Prostate gland (tissue), 2 donors: ENCODE results near the gene CSNK1A1L. TPM values are rescaled to one million over a fixed set of nuclear protein-coding genes. Genes with fewer than 3 reads are reported as not detected.

Experiments
- DNase-seq: peaks from one replicate; pipeline ENCODE4 v3.0.0-alpha.2; 2019; ENCODE audit warnings: low spot score
- H3K27ac ChIP-seq, 2 donors: fragments of 200-600 bp; sonication (generic); 2 replicates each; pipeline ENCODE4 v1.5.1; 2017 to 2019
- H3K27me3 ChIP-seq: fragments of 200-600 bp; sonication (generic); replicated peaks from 2 replicates; pipeline ENCODE4 v1.5.1; 2019; ENCODE audit not compliant: insufficient read depth
- H3K36me3 ChIP-seq, 2 donors: fragments of 200-600 bp; sonication (generic); 1 replicate in 1 of 2; 2 replicates in 1 of 2; pipeline versions ENCODE4 v1.5.1 to v1.8.1; 2017 to 2019
- H3K4me1 ChIP-seq: fragments of 200-600 bp; sonication (generic); replicated peaks from 2 replicates; pipeline ENCODE4 v1.5.1; 2019
- H3K4me3 ChIP-seq, 2 donors: fragments of 200-600 bp; sonication (generic); 2 replicates each; pipeline ENCODE4 v1.5.1; 2017 to 2019
- H3K9me3 ChIP-seq: fragments of 200-600 bp; sonication (generic); 2 replicates; pipeline ENCODE4 v1.5.1; 2017
- POLR2A ChIP-seq: fragments of 450-650 bp; IDR thresholded peaks from one replicate; pipeline ENCODE4 v1.6.1; 2016; ENCODE audit warnings: antibody characterized with exemption, mild to moderate bottlenecking
- POLR2AphosphoS5 ChIP-seq: sonication (generic); formaldehyde crosslinking; IDR thresholded peaks from one replicate; pipeline ENCODE4 v1.6.1; 2017; ENCODE audit warnings: antibody characterized with exemption
- WGBS: methylation state at CpG from one replicate; pipeline ENCODE4 v1.1.5; 2018; 5-methylcytosine and 5-hydroxymethylcytosine counted together
- intact Hi-C: fragments of 100-400 bp; cut with DNase I; formaldehyde crosslinking; loops from one replicate; pipeline ENCODE4 v1.14.2; 2022
- total RNA-seq, 2 donors: library from RNA; depleted of rRNA; stranded (reverse); fragments of >200 nt; gene quantifications; one replicate each; pipeline ENCODE4 v1.1.0, GENCODE V29; 2016
- TF ChIP-seq, protein P1 (sequence below), 4 experiments: fragments of 200-600 bp in 2 of 4; fragments of 450-650 bp in 2 of 4; sonication (generic) in 2 of 4; IDR thresholded peaks; 1 replicate in 3 of 4; 2 replicates in 1 of 4; pipeline ENCODE4 v1.5.1; 2016 to 2019; ENCODE audit warnings: antibody characterized with exemption in 4 of 4, mild to moderate bottlenecking in 2 of 4, moderate library complexity in 2 of 4

The CSNK1A1L gene
- total RNA-seq, 2 donors from 2014 or later, result 1.6 TPM; not detected in 1

DNA sequence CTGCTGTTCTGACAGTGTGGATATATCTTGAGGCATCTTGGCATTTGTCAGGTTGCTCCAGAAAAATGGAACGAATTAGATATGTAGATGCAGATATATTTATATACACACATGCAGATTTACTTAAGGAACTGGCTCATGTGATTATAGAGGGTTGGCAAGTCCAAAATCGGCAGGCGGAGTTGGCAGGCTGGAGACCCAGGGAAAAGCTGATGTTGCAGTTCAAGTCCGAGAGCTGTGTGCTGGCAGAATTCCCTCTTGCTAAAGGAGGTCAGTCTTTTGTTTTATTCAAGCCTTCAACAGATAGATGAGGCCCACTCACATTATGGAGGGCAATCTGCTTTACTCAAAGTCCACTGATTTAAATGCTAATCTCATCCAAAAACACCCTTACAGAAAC, 24.4 kb upstream of the CSNK1A1L start:
- intact Hi-C loops, result no loop called here
- TF ChIP-seq POLR2A (no peak), POLR2AphosphoS5 (no peak)
- WGBS, result 58% methylated on average over 4 of the region's 4 CpGs
- no peaks in the 10 kb centered on the region for H3K36me3 ChIP-seq
- no peaks in the 10 kb centered on the region for H3K4me1 ChIP-seq
- H3K4me3 ChIP-seq, result no peak overlapping the region
- H3K9me3 ChIP-seq, result no peaks in the 10 kb centered on the region
- no peaks in the 10 kb centered on the region for H3K27me3 ChIP-seq
- H3K27ac ChIP-seq, result no peak overlapping the region
- DNase-seq, result no peak

DNA sequence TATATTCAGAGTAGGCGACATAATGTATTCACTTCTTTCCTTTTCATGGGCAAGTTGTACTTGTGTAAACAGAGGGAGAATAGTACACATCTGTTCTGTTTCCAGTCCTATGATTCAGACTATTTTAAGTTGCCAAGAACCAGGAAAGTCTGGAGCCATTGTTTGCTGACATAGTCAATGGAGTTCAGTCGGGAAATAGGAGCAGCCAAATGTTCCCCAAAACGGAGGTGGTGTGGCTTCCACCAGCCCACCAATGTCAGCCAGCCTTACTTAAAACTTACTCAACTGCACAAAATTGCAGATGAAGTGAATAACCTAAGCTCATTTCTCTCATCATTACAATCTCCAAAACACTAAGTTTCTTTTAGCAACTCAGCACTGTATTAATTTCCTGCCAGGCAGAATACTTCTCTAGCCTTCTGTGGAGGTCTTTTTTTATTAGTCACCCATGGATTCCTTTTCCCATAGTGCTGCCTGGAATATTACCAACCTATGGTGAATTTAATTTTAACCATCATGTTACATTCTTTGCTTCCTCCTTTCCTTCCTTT, 22.3 kb upstream of the CSNK1A1L start:
- H3K4me3 ChIP-seq, result no peak overlapping the region

DNA sequence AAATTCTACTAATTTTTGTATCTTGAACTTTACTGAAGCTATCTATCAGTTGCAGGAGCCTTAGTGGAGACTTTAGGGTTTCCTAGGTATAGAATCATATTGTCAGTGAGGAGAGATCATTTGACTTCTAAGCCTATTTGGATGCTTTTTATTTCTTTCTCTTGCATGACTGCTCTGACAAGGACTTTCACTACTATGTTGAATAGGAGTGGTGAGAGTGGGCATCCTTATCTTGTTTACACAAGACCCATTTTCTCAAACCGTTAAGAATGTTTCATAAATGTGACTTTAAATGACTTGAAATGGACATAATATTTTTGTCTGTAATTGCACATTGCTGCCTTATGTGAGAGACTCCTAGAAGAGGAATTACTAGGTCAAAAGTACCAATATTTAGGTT, 17.9 kb upstream of the CSNK1A1L start:
- Histone ChIP-seq H3K4me3 (no peak overlapping the region), H3K36me3 (no peaks in the 10 kb centered on the region), H3K27ac (no peak overlapping the region), H3K27me3 (no peaks in the 10 kb centered on the region), H3K9me3 (no peaks in the 10 kb centered on the region), H3K4me1 (no peaks in the 10 kb centered on the region)
- no peak for DNase-seq
- TF ChIP-seq, protein P1, sequence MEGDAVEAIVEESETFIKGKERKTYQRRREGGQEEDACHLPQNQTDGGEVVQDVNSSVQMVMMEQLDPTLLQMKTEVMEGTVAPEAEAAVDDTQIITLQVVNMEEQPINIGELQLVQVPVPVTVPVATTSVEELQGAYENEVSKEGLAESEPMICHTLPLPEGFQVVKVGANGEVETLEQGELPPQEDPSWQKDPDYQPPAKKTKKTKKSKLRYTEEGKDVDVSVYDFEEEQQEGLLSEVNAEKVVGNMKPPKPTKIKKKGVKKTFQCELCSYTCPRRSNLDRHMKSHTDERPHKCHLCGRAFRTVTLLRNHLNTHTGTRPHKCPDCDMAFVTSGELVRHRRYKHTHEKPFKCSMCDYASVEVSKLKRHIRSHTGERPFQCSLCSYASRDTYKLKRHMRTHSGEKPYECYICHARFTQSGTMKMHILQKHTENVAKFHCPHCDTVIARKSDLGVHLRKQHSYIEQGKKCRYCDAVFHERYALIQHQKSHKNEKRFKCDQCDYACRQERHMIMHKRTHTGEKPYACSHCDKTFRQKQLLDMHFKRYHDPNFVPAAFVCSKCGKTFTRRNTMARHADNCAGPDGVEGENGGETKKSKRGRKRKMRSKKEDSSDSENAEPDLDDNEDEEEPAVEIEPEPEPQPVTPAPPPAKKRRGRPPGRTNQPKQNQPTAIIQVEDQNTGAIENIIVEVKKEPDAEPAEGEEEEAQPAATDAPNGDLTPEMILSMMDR (IDR thresholded peaks at IDR 0.05), result no peak
- TF ChIP-seq POLR2A, result no peak
- no peak for TF ChIP-seq POLR2AphosphoS5
- intact Hi-C loops, result no loop called here
- WGBS, result 41% methylated on average over 1 of the region's 1 CpG

More for the DNA sequence above, 22.3 kb upstream of the CSNK1A1L start:
- no peaks in the 10 kb centered on the region for H3K4me1 ChIP-seq
- intact Hi-C loops, result no loop called here
- DNase-seq, result no peak
- no peaks in the 10 kb centered on the region for H3K27me3 ChIP-seq
- no peak overlapping the region for H3K27ac ChIP-seq
- TF ChIP-seq POLR2AphosphoS5 (no peak), POLR2A (no peak)
- TF ChIP-seq, protein P1 (IDR thresholded peaks at IDR 0.05), result no peak
- no peaks in the 10 kb centered on the region for H3K36me3 ChIP-seq
- no peaks in the 10 kb centered on the region for H3K9me3 ChIP-seq
- WGBS, result 12% methylated on average over 3 of the region's 3 CpGs

DNA sequence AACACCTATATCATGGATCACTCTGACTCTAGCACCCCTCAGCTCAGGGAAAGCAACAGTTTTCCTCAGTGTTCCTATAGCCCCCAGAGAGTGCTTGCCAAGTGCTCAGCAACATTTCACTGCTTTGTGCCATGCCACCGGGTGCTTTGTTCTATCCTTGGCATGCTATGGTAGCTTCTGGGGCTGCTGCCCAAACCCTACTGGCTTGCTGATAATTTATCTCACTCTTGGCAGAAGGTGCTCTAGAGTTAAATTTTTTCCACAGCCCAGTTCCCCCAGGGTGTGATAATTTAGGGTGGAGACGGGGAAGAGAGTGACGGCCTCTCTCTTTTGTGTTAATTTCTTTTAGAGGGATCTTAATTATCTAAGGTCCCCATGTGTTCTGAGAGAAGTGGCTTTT, 12.6 kb upstream of the CSNK1A1L start:
- Histone ChIP-seq H3K36me3 (no peaks in the 10 kb centered on the region), H3K4me3 (no peak overlapping the region), H3K27ac (no peak overlapping the region), H3K9me3 (no peaks in the 10 kb centered on the region), H3K27me3 (no peaks in the 10 kb centered on the region), H3K4me1 (no peaks in the 10 kb centered on the region)
- DNase-seq, result no peak
- WGBS, result 18% methylated on average over 3 of the region's 3 CpGs
- intact Hi-C loops, result no loop called here
- TF ChIP-seq, protein P1 (IDR thresholded peaks at IDR 0.05), result no peak

DNA sequence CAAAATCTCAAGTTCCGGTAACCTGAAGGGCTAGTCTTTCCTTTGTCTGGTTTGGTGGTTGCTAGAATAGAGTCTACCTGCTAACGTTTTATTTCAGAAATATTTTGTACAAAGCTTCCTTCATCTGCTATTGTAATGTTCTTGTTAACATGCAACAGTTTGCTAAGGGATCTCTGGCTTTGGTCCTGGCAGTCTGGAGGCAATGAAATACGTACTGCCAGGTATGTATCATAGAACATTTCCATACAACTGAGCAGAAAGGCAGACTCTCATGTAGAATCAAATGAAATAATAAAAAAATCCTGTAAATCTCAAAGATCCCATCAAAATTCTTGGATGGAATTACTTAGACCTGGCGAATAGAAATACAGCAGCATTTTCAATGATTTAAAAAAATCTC, 8.8 kb upstream of the CSNK1A1L start:
- Histone ChIP-seq H3K27me3 (no peaks in the 10 kb centered on the region), H3K9me3 (no peaks in the 10 kb centered on the region), H3K4me3 (no peak overlapping the region), H3K36me3 (no peaks in the 10 kb centered on the region), H3K4me1 (no peaks in the 10 kb centered on the region), H3K27ac (no peak overlapping the region)
- no peak for DNase-seq
- intact Hi-C loops, result no loop called here
- TF ChIP-seq, protein P1 (IDR thresholded peaks at IDR 0.05), result no peak
- TF ChIP-seq POLR2A (no peak), POLR2AphosphoS5 (no peak)
- WGBS, result 73% methylated on average over 4 of the region's 4 CpGs
